OCI-LY1 (cell line): Measurements from ENCODE around the gene MROH2A.

Source experiments
- CTCF ChIP-seq: fragments of 200-600 bp; sonication (generic), shearing (Covaris generic); IDR thresholded peaks from 2 replicates; pipeline ENCODE4 v1.5.1; 2017; ENCODE audit warnings: mild to moderate bottlenecking, antibody characterized with exemption, low read length, moderate library complexity, mixed read lengths
- EZH2 ChIP-seq: fragments of 200-600 bp; sonication (generic), shearing (Covaris generic); IDR thresholded peaks from 2 replicates; pipeline ENCODE4 v1.8.0; 2017; ENCODE audit warnings: borderline replicate concordance, mixed run types, mild to moderate bottlenecking, antibody characterized with exemption, low read length, moderate library complexity, mixed read lengths

DNA sequence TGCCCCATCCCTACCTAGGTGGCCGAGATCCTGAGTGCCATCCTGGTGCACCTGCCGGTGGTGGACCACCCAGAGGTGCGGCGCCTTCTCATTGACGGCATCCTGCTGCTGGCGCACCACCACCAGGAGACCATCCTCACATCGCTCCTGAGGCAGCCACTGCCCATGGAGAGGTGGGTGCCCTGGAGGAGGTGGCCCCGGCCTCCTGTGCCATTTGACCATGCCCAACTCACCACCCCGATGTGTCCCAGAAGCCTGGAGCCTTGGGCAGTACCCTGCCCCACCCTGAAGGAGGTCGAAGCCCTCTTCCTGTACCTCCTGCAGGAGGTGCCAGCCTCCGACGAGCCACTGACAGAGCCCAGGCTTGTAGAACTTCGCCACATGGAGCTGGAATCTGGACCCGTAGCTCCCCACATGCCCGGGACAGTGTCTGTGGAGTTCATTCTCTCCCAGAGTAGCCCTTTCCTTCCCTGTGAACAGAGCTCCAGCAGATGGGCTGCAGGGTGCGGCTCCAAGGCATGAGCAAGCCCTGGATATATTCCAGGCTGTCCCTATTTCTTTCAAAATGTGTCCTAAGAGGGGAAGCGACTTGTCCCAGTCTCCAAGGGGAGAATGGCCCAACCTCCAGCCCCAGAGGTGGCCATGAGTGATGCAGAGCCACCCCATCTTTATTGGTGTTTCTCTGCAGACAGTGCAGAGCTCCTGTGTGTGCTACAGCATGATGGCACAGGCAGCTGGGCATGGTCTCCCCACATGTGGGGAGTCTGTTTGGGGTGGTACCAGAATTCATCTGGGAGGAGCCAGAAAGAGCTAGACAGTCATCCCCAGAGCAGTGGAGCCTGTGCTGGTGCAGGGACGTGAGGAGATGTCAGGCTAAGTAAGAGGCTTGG, 42.0 kb downstream of the MROH2A start:
- TF ChIP-seq CTCF (no peak), EZH2 (no peak)
